ENCODE measurements around the gene SPATA9.
"Not testable (repeated sequence)": the region's sequence is repeated elsewhere in the genome, so short reads cannot be mapped to it uniquely, and the experiment has no call there.

SPATA9 gene

DNA sequence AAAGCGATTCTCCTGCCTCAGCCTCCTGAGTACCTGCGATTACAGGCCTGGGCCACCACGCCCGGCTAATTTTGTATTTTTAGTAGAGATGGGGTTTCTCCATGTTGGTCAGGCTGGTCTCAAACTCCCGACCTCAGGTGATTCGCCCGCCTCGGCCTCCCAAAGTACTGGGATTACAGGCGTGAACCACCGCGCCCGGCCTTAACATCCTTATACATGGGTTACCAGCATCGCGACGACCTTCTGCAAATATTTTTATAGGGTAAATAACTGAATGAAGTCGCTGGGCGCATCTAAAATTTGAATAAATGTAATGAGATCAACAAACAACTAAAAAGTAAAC is 36.6 kb downstream of the SPATA9 start:
- DNase-seq (ENCODE audit: low read depth) = not testable (repeated sequence)

DNA sequence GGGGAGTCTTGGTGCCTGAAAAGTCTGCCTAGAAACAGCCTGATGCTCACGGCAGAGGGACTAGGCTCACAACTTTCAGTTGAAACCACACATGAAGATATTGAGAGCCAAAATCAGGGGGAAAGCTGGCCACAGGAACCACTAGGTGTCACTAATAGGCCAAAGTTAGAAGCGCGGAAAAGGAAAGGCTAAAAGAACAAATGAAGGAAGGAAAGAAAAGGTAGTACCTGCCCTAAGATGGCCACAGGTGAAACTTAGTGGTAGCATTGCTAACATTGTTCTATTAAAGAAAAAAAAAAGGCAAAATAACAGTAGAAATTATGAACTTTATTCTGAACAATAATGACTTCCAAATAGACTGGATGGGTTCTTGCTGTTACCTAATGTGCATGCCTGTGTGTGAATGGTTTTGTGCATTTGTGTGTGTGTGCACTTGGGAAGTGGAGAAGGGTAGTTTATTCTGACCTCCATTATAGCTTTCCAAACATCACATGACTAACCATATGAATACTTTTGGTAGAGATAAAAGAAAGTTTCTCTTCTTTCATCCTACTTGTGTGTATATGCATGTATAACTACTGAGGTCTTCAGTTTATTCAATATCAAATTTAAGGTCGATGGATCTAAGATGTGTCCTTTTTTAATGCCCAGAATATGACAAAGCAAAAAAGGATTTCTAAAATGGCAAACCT is 38.3 kb downstream of the SPATA9 start:
- no peak for DNase-seq (ENCODE audit: low read depth)

DNA sequence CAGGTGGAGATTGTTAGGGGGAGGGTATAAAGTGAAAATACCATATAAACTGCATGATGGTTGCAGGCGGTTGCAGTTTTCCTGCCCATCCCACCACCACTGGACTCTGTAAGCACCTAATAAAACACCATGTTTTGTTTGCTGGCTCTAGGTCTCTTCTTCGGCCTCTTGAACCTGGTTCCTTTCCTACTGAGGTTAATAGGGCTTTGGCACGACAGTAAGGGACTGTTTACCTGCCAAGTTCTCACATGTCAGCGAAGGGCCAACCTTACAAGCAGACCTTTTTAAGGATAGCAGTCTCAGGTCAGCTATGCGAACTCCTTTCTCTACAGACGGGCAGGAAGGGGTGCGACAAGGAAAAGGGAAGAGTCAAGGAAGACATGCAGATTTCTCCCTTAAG is 39.6 kb downstream of the SPATA9 start:
- DNase-seq (ENCODE audit: low read depth) = no peak

DNA sequence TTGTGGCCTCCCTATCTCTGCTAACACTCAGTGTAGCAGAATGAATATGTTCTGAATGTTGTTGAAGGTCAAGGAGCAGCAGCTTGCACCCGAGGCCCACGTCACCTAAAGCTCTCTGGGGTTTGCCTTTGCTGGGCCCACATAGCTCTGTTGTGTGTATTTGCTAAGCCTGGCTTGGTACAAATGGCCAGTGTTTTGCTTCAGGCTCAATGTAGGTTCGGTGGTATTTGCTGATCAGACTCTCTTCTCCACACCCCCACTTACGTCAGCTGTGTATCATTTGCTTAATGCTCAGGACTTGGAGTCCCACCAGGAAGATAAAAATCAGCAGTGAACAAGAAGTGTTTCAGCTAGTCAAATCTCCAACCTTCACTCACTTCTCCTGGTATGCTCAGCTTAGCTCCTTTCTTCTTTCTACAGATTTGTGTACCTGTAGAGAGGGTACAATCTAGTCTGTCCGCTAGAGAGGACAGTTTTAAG is 41.0 kb downstream of the SPATA9 start:
- no peak for DNase-seq (ENCODE audit: low read depth)

DNA sequence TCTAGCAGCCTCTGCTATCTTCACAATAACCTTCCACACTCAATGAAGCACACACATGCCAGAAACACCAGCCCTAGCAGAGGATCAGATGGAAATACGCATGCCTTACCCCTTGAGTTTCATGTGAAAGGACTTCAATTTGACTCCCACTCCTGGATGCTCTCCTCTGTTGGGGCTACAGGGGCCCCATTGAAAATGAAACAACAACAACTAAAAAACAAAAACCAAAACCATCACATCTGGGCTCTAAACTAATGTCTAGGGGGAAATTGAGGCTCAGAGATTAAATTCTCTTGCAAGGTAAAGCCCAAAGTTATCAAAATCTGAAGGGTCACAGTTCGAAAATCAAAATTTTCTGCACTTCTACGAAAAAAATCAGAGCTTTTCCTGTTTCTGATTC is 44.2 kb downstream of the SPATA9 start:
- DNase-seq (ENCODE audit: low read depth) = no peak

DNA sequence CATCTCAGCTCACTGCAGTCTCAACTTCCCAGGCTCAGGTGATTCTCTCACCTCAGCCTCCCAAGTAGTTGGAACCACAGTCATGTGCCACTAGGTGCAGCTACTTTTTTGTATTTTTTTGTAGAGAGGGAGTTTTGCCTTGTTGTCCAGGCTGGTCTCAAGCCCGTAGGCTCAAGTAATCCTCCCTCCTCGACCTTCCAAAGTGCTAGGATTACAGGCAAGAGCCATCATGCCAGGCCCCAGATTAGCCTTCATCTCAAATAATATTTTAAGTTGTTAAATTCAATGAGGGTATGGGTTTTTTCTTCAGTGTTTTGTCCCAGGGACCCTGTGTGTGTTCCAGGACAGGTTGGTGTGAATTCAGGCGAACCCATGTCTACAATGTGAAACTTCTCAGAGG is 48.7 kb downstream of the SPATA9 start:
- no peak for DNase-seq (ENCODE audit: low read depth)

DNA sequence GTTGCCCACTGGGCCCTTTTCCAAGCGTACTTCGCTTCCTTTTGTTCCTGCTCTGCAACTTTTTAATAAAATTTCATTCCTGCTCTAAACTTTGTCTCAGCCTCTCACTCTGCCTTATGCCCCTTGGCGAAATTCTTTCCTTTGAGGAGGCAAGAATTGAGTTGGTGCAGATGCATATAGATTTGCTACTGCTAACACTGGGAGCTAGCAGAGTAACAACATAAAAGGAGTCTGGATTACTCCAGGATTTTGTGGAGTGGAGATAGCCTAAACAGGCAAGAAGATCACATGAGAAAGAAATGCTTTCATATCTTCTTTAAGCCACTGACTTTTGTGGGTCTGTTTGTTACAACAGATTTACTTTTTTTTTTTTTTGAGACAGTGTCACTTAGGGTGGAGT is 49.1 kb downstream of the SPATA9 start:
- no peak for DNase-seq (ENCODE audit: low read depth)

DNA sequence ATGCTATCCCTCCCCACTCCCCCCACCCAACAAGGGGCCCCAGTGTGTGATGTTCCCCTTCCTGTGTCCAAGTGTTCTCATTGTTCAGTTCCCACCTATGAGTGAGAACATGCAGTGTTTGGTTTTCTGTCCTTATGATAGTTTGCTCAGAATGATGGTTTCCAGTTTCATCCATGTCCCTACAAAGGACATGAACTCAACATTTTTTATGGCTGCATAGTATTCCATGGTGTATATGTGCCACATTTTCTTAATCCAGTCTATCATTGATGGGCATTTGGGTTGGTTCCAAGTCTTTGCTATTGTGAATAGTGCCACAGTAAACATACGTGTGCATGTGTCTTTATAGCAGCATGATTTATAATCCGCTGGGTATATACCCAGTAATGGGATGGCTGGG is 49.8 kb downstream of the SPATA9 start:
- DNase-seq (ENCODE audit: low read depth) = not testable (repeated sequence)

DNA sequence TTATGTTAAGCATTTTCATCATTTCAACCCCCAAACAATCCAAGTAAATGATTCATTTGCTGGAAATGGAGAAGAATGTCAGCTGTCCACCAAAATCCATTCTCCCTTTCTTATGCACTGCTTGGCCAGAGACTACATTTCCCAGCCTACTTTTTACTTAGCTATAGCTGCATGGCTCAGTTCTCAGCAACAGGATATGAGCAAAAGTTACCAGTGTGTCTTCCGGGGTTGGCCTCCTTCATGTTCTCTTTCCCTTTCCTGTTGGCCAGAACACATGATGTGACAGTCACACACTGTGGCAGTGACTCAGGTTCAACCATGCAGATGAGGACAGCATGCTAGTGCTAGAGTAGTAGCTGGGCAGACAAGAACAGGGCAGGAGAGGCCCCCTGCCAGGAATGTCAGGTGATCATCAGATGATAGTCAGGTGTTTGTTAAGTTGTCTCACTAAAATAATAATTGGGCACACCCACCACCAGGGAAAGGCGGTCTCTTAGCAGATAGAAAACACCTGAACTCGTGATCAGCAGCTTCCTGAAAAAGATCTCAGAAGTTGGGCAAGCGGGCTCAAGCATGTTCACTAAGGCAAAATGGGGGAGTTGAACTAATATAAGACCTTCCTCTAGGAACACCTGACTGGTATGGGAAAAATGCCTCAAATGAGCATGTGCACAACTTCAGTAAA is 50.7 kb downstream of the SPATA9 start:
- peak; percentile 48 for DNase-seq (ENCODE audit: low read depth)

DNA sequence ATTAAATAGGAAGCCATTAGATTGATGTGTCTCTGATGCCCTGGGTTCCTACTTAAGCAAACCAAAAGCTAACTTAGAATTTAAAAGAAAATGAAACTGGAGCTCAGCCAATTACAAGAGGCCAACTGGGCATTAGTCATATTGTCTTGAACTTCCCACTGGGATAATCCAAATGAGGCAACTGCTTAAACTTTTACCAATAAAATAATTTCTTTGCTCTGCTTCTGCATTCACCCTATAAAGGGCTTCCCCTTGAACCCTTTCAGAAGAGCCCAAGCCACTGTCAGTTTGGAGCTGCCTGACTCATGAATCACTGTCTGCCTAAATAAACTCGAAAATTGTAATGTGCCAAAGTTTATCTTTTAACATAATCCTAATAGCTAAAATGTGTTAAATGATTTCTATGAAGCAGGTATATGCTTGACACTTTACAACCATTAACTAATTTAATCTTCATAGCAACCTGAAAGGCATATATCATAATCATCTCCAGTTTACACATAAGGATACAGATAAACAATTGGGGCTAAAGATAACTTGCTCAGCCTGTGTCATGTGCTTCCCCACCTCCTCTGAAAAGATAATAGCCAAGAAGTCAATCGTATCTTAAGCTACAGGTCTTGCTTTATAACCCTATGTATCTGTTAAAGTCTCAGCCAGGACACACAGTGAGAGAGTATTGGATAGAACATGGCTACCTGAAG is 51.4 kb downstream of the SPATA9 start:
- DNase-seq (ENCODE audit: low read depth) = no peak

DNA sequence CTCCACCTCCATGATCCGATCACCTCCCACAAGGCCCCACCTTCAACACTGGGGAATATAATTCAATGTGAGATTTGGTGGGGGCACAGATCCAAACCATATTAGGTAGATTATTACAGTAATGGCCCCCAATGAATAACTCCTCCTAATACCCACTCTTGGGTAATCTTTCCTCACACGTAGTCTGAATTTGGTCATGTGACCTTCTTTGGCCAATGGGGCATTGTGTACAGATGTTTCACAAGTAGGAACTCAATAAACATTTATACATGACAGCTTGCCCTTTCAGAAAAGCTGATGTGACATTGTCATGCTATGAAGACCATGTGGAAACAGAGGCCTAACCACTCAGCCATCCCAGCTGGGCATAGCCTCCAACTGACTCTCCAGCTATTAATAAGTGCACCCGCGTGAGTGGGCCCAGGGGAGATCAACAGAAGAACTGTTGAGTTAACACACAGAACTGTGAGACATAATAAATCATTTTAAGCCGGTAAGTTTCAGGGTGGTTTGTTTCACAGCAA is 52.3 kb downstream of the SPATA9 start:
- no peak for DNase-seq (ENCODE audit: low read depth)

DNA sequence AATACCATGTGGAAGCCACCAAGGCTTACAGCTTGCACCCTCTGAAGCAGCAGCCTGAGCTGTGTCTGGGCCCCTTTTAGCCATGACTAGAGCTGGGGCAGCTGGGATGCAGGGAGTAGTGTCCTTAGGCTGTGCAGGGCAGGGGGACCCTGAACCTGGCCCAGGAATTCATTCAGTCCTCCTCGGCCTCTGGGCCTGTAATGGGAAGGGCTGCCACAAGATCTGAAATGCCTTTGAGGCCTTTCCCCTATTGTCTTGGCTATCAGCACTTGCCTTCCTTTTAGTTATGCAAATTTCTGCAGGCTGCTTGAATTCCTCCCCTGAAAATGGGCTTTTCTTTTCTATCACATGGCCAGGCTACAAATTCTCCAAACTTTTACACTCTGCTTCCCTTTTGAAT is 53.9 kb downstream of the SPATA9 start:
- DNase-seq (ENCODE audit: low read depth) = no peak

DNA sequence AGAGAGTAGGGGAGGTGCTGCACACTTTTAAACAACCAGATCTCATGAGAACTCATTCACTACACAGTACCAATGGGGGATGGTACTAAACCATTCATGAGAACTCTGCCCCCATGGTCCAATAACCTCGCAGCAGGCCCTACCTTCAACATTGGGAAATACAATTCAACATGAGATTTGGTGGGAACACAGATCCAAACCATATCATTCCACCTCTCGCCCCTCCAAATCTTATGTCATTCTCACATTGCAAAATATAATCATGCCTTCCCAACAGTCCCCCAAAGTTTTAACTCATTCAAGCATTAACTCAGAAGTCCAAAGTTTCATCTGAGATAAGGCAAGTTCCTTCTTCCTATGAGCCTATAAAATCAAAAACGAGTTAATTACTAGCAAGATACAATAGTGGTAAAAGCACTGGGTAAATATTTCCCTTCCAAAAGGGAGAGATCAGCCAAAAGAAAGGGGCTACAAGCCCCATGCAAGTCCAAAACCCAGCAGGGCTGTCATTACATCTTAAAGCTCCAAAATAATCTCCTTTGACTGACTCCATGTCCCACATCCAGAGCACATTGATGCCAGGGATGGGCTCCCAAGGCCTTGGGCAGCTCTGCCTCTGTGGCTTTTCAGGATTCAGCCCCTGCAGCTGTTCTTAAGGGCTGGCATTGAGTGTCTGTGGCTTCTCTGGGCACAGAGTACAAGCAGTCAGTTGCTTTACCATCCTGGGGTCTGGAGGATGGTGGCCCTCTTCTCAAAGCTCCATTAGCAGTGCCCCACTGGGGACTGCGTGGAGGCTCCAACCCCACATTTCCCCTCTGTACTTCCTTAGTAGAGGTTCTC is 54.6 kb downstream of the SPATA9 start:
- DNase-seq (ENCODE audit: low read depth) = no peak

DNA sequence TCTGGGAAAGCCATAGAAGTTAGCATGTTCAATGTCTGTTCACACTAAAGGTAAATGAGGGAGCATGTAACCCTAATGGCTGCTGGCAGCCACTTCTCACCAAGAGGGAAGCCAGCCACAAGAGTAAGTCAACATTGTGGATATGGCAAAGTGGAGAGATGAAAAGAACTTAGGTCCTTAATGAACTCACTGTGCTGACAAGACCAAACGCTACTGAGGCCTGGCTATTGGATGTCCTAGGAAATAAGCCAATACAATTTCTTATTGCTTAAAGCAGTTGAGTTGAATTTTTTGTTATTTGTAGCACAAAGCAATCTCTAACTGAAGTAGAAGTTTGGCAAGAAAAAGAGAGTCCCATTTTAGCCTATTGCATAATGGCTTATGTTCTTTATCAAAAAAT is 56.1 kb downstream of the SPATA9 start:
- DNase-seq (ENCODE audit: low read depth) = no peak

DNA sequence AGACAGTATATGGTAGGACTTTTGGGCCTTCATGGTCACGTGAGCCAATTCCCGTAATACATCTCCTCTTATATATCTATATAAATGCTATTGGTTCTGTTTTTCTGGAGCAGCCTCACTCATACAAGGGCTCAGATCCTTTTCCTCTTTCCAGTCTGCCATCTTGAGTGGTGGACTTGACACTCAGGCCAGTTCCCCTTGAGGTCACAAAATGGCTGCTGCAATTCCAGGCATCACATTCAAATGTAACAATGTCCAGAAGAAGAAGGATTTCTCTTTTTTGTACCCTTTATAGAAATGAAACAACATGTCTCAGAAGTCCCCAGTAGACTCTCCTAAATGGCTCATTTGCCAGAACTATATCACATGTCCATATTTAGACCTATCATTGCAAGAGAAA is 58.4 kb downstream of the SPATA9 start:
- DNase-seq (ENCODE audit: low read depth) = no peak

DNA sequence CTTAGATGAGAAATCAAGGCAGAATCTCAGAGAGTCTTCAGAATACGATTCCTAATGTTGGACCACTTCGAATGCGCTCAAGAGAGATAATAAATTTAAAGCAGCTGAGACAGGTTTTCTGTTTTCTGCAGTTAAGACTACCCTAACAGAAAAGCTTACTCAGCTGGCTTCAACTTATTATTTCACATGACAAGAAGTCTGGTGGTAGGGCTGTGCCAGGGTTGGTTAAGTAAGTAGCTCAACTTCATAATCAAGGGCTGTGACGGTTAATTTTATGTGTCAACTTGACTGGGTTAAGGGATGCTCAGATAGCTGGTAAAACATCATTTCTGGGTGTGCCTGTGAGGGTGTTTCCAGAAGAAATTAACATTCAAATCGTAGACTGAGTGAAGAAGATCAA is 59.1 kb downstream of the SPATA9 start:
- DNase-seq (ENCODE audit: low read depth) = no peak

DNA sequence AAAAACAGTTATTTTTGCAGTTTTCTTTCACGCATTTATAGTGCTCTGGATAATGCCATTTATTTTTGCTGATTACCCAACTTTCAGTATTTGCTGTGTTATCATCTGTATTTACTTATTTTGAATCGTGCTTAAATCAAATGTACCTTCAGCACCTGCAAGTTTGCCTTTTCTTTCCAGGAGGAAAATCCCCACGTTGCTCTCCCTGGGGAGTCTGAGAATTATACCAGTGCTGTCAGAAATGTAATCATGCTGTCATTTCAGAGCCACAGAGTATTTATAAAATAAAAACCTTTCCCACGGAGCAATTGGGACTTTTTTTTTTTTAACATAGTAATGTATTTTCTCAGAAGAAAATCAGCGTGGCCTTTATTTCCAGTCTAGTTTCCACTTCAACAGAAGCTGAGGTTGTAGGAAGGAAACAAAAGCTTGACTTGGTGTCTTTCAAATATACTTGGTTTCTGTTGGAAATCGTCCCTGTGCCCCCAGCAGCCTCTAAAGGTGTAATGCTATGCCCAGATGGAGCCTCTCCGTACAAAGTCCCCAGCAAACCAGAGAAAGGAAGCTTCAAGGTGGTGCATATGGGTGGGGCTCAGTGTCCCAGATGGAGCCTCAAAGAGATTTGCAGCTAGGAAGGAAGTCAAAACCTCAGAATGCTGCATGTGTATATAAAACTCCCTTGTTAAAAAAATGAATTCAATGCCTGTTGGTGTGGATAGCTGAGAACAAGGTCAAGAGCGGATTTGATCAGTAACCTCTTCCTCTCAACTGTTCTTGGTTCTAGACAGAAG is 60.8 kb downstream of the SPATA9 start:
- peak; percentile 3 for DNase-seq (ENCODE audit: low read depth)

DNA sequence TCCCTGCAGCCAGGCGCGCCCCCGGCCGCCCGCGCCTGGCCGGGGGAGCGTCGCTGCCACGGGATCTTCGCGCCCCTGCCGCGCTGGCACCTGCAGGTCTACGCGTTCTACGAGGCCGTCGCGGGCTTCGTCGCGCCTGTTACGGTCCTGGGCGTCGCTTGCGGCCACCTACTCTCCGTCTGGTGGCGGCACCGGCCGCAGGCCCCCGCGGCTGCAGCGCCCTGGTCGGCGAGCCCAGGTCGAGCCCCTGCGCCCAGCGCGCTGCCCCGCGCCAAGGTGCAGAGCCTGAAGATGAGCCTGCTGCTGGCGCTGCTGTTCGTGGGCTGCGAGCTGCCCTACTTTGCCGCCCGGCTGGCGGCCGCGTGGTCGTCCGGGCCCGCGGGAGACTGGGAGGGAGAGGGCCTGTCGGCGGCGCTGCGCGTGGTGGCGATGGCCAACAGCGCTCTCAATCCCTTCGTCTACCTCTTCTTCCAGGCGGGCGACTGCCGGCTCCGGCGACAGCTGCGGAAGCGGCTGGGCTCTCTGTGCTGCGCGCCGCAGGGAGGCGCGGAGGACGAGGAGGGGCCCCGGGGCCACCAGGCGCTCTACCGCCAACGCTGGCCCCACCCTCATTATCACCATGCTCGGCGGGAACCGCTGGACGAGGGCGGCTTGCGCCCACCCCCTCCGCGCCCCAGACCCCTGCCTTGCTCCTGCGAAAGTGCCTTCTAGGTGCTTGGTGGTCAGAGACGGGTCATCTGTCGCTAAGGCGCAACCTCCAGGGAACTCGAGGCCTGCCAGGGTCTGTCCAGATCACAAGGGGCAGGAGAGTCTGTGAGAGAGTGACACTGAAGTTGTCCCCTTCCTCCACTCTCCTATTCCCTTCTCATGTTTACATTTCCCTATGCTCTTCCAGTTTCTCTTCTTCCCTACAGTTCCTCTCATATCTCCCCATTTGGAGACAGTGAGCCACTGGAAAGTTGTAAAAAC is 61.6 kb downstream of the SPATA9 start:
- peak; percentile 25 for DNase-seq (ENCODE audit: low read depth)

DNA sequence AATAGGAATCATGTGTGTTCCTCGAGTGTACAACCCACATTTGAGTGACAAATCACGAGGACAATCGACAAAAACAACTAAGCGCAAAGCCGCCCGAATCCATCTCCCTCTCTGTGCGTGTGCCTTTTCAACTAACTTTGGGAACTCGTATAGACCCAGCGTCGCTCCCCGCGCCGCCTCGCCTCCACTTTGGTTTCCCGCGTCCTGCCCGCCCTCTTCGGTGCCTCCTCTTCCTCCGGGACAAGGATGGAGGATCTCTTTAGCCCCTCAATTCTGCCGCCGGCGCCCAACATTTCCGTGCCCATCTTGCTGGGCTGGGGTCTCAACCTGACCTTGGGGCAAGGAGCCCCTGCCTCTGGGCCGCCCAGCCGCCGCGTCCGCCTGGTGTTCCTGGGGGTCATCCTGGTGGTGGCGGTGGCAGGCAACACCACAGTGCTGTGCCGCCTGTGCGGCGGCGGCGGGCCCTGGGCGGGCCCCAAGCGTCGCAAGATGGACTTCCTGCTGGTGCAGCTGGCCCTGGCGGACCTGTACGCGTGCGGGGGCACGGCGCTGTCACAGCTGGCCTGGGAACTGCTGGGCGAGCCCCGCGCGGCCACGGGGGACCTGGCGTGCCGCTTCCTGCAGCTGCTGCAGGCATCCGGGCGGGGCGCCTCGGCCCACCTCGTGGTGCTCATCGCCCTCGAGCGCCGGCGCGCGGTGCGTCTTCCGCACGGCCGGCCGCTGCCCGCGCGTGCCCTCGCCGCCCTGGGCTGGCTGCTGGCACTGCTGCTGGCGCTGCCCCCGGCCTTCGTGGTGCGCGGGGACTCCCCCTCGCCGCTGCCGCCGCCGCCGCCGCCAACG is 62.5 kb downstream of the SPATA9 start, which contains the start of gene GPR150:
Gene GPR150 (plus strand): TSS at position 58 of the 840 bp plus-strand sequence. CDS start 189 bp downstream, at position 247.
- peak; percentile 55 for DNase-seq (ENCODE audit: low read depth)

Data from activated T-helper 1 cell treated with Interleukin-2 at 50 U/mL for 16 hours (primary cell).